Forelimb muscle (tissue), 1 donor: ENCODE results near the gene KCNQ1. TPM values are rescaled to one million over a fixed set of nuclear protein-coding genes. Genes with fewer than 3 reads are reported as not detected.

Source experiments
- DNase-seq: peaks from one replicate; pipeline ENCODE4 v3.0.0-alpha.2; 2013; ENCODE audit warnings: low read depth
- polyA plus RNA-seq: library from polyadenylated mRNA; unstranded; fragments of 120-200 nt; gene quantifications from one replicate; pipeline ENCODE4 v1.2.1, GENCODE V29; 2013; ENCODE audit not compliant: insufficient read length

The KCNQ1 gene
- polyA plus RNA-seq, 1 donor, result 2.1 TPM

- DNase-seq, result no peak
These were observed 374.5 kb downstream of the KCNQ1 start for GRCh38 chr11:2819316-2819715.

DNA sequence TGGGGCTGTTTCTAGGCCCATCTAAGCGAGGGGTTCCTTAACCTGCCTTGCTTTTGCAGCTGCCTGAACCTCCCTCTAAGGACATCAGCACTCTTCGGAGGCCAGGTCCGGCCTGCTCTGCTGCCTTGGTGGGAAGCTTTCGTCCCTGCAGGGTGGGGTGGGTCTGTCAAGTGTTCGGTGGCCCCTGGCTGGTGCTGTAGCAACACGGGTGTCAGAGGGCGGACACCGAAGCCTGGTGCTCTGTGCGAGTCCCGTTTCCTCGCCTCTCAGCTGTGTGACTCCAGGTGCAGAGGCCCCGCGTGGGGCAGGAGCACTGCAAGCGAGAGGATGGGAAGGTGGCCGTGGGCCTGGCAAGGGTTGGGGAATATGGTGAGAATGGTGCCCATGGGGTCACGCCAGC lies 376.2 kb downstream of the KCNQ1 start:
- DNase-seq, result no peak

GRCh38 chr11:2821891-2822290 lies 377.1 kb downstream of the KCNQ1 start:
- DNase-seq, result no peak

- no peak for DNase-seq
These were observed 380.0 kb downstream of the KCNQ1 start for GRCh38 chr11:2824851-2825250.

- no peak for DNase-seq
These were observed 380.6 kb downstream of the KCNQ1 start for GRCh38 chr11:2825261-2825888.

DNA sequence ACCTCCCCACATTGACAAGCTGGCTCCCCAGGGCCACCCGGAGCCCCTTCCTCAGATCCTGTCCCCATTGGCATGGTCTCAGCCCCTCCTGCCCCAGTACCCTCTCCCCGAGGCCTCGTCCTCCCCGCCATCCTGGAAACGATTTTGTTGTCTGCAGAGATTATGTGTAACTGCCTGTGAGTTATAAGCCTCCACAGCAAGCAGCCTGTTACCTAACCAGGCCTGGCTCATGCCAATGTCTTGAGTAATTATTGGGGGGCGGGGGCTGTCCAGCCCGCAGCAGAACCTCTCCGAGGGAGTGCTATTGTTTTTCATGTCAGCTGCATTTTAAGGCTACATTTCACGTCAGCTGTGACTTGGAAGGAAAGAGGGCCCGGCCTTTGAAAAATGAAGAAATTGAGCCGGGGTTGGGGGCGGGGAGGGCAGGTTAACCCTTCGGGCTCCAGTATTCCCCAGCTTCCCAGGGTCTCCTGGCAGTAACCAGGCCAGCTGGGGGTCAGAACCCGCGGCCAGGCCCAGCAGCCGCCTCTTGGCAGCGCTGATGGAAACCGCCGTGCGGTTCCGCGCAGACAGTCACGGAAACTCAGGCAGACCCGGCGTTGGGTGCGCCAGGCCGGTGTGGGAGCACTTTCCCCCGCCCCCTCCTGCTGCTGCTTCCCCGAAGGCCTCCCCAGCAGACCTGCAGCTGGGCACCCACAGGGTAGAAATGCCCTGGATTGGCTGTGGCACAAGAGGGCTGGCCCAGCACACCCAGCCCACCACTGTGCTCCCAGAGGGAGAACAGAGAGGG lies 381.3 kb downstream of the KCNQ1 start:
- peak; percentile 70 for DNase-seq

- no peak for DNase-seq
These were observed 381.9 kb downstream of the KCNQ1 start for GRCh38 chr11:2826679-2827056.

DNA sequence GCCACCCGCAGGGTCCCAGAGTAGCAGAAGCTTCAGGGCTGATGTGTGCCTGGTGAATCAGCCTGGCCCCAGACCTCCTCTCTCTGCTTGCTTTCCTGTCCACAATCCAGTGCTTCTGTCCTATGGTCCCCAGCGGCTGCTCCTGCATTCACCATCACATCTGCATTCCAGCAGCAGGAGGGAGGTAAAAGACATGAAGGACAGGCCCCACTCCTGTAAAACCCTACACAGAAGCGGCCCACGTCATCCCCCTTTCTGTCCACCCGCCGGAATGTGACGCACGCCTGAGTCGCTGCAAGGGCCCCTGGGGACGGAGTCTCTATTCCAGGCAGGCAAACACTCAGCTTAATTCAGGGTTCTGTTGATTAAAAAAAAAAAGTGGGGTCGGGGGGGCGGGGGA lies 382.4 kb downstream of the KCNQ1 start:
- DNase-seq, result no peak

GRCh38 chr11:2827792-2828191 lies 383.0 kb downstream of the KCNQ1 start:
- no peak for DNase-seq

- DNase-seq, result no peak
These were observed 383.9 kb downstream of the KCNQ1 start for GRCh38 chr11:2828585-2829330.

- no peak for DNase-seq
These were observed 385.4 kb downstream of the KCNQ1 start for GRCh38 chr11:2830030-2830812.

DNA sequence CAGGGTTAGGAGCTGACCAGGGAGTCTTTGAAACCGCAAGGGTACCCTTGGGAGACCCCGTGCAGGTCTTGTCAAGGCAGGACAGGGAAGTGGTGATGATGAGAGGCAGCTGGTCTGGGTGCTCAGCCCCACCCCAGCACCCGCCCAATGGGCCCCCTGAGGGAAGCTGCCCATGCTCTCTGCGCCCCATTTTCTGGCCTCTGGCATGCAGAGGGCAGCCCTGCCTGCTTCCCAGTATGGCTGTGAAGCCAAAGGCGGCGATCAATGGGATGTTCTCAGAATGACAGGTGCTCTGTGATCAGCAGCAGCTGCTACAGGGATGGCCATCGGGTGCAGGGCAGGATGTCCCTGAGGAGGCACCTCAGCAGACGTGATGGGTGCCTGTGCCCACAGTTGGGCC lies 386.1 kb downstream of the KCNQ1 start:
- DNase-seq, result no peak

DNA sequence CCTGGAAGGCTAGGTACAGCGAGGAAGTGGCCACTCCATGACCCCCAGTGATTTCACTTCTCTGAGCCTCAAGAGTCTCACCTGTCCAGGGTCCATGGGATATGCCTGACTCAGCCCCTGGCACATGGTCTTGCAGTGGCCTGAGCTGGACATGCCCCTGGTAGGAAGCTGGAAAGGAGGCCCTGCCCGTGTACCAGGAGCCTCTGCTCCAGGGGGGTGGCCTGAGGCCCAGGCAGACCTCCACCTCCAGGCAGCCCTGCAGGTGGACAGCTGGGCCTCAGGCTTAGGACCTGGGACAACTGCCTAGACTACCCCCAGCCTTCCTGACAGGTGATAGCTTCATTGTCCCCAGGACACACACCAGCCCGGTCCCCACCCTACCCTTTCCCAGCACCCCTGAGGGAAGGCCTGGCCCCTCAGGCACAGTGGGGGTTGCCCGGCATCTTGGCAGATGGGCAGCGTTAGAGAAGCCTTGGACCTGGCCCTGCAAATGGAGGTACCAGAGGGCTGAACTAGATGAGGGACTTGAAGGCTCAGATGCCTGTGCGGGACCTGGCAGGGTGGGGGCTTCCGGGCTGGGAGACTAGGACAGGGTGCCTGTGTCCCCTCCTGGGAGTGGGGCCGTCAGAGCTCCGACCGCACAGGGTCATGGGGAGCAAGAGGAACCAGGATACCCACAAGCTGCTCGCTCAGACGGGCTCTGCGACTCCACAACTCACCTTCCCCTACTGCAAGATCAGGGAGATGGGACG lies 387.1 kb downstream of the KCNQ1 start:
- no peak for DNase-seq

DNA sequence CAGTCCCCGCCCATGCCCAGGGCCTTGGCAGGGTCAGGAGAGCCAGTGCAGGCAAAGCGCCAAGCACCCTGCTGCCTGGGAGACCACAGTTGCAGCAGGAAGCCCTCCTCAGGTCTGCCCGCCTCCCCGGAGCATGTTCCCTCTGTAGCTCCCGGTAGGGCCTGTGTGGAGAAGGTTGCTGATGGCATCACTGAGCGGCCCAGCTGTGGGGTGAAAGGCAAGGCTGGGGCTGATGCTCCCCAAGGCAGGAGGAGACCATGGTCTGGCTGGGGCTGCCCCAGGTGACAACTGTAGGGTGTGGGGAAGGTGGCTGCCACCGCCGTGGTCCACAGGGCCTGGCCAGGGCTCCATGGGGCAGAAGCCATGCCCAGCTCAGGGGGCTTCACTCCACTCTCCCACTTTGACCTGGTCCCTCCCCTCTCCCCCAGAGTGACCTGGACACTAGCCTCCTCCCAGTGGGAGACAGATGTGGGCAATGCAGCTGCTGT lies 387.8 kb downstream of the KCNQ1 start:
- no peak for DNase-seq

- no peak for DNase-seq
These were observed 388.4 kb downstream of the KCNQ1 start for GRCh38 chr11:2833051-2833715.

GRCh38 chr11:2833716-2834502 lies 389.1 kb downstream of the KCNQ1 start:
- DNase-seq, result no peak

DNA sequence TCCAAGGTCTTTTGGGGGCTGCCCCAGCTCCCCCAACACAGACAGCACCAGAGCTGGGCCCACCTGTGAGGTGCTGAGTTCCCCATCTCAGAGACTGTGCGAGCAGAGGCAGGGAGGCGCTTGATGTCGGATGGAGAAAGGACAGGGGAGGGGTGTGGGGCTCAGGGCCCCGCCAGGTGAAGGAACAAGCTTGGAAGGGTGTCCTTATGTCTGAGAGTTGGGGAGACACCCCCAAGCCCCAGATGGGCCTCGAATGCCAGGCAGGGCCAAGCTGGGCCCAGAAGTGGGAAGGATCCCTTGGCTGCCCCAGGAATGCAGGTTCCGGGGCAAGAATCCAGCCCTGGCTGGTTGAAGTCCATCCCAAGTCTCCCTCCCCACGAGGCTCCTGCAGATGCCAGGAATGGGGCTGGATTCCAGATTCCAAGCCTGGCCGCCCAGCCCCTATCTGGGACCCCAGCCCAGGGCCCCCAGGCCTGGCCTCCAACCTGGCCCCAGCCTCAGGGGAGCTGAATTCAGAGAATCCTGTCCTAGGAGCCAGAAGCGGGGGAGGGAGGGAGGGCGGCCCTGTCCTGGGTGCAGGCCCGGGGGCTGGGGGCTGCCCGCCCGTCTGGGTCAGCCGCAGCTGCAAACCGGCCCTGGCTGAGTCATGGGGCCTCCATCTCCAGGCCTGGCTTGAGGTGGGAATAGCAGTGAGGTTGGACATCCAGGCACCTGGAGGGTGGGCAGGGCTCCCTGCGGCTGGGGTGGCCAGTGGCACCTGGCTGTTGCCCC lies 389.9 kb downstream of the KCNQ1 start:
- DNase-seq, result no peak

- DNase-seq, result no peak
These were observed 390.5 kb downstream of the KCNQ1 start for GRCh38 chr11:2835296-2835695.

- DNase-seq, result no peak
These were observed 390.9 kb downstream of the KCNQ1 start for GRCh38 chr11:2835751-2836150.
